HepG2 (cell line): ENCODE data around the gene ZFAND3. TPM values are rescaled to one million over a fixed set of nuclear protein-coding genes. Genes with fewer than 3 reads are reported as not detected.

Source experiments
- ATAC-seq: fragments of 200-7000 bp; cut with Tn5 transposase; 3 replicates; pipeline ENCODE4 v1.9.1; 2020; ENCODE audit warnings: mild to moderate bottlenecking, moderate library complexity
- BruUV-seq: library from RNA; stranded (reverse); fragments of 400-500 nt; replicated peaks from 2 replicates; lab custom pipeline; 2021; lab: Mats Ljungman, UMichigan
- CTCF ChIA-PET: fragments of 300-600 bp; formaldehyde crosslinking; extraction: SDS; loops from one replicate; lab custom pipeline; 2021; ENCODE audit warnings: low total read pairs, inconsistent platforms, low intra/inter-chr PET ratio; lab: Yijun Ruan, JAX
- POLR2A ChIA-PET: fragments of 350-600 bp; sonication (Branson Sonifier 250); formaldehyde crosslinking; loops from one replicate; lab custom pipeline; 2020; ENCODE audit warnings: antibody characterized with exemption, inconsistent platforms; lab: Yijun Ruan, JAX
- DNase-seq: peaks from one replicate; pipeline ENCODE4 v3.0.0-alpha.2; 2015; ENCODE audit warnings: low spot score
- FAIRE-seq: peaks from 3 replicates; lab custom pipeline; 2011; peaks lifted over from hg19 to GRCh38; lab: Jason Lieb, UNC
- H2AFZ ChIP-seq: one replicate; pipeline ENCODE4 v1.6.1; 2011; ENCODE audit warnings: low read length, inconsistent platforms
- H3K27ac ChIP-seq: fragments of 300-600 bp; 3 replicates; pipeline ENCODE4 v1.8.0; 2011; ENCODE audit warnings: mixed run types, mild to moderate bottlenecking, mixed read lengths, low read length, inconsistent platforms; ENCODE audit not compliant: insufficient read depth; ENCODE audit errors: extremely low read length
- H3K27me3 ChIP-seq, 2 experiments: fragments of 200-600 bp in 1 of 2; 2 replicates in 1 of 2; 3 replicates in 1 of 2; pipeline versions ENCODE4 v1.6.0 to v1.8.0; 2011; ENCODE audit warnings: low read length in 2 of 2, mild to moderate bottlenecking in 2 of 2, moderate library complexity in 2 of 2, inconsistent platforms in 1 of 2; ENCODE audit not compliant: insufficient read depth in 2 of 2, control insufficient read depth in 1 of 2
- H3K36me3 ChIP-seq, 2 experiments: fragments of 200-600 bp in 1 of 2; replicated peaks in 1 of 2; 2 replicates in 1 of 2; 3 replicates in 1 of 2; pipeline versions ENCODE4 v1.5.1 to v1.8.0; 2011; ENCODE audit warnings: low read length in 2 of 2, inconsistent platforms in 1 of 2; ENCODE audit not compliant: insufficient read depth in 2 of 2, control insufficient read depth in 1 of 2
- H3K4me1 ChIP-seq: 2 replicates; pipeline ENCODE4 v1.5.1; 2012; ENCODE audit warnings: low read length, inconsistent platforms; ENCODE audit not compliant: insufficient read depth
- H3K4me2 ChIP-seq: 2 replicates; pipeline ENCODE4 v1.6.0; 2011; ENCODE audit warnings: low read depth, low read length, inconsistent platforms
- H3K4me3 ChIP-seq, 3 experiments: fragments of 200-600 bp in 1 of 3; sonication (generic), shearing (Covaris generic) in 1 of 3; replicated peaks in 1 of 3; 2 replicates each; pipeline ENCODE4 v1.5.1; 2011 to 2016; ENCODE audit warnings: low read length in 3 of 3, inconsistent platforms in 2 of 3, low read depth in 2 of 3, mild to moderate bottlenecking in 2 of 3, control low read depth in 1 of 3, mixed read lengths in 1 of 3; ENCODE audit not compliant: insufficient read depth in 1 of 3
- H3K79me2 ChIP-seq: one replicate; pipeline ENCODE4 v1.6.1; 2011; ENCODE audit warnings: low read length, inconsistent platforms; ENCODE audit not compliant: insufficient read depth
- H3K9ac ChIP-seq: 2 replicates; pipeline ENCODE4 v1.6.0; 2011; ENCODE audit warnings: mild to moderate bottlenecking, low read depth, low read length, inconsistent platforms; ENCODE audit not compliant: insufficient read depth
- H3K9me3 ChIP-seq: 2 replicates; pipeline ENCODE4 v1.5.1; 2012; ENCODE audit warnings: mild to moderate bottlenecking, low read length
- H4K20me1 ChIP-seq: 2 replicates; pipeline ENCODE4 v1.6.0; 2011; ENCODE audit warnings: inconsistent platforms, mild to moderate bottlenecking, low read length, moderate library complexity; ENCODE audit not compliant: insufficient read depth
- HNF4A ChIP-seq: sonication (generic); formaldehyde crosslinking; IDR thresholded peaks from 2 replicates; pipeline ENCODE4 v1.4.0; 2020; ENCODE audit warnings: missing genetic modification reagents
- HNF4G ChIP-seq, 2 experiments: sonication (generic) in 1 of 2; formaldehyde crosslinking in 1 of 2; IDR thresholded peaks; 2 replicates each; pipeline versions ENCODE4 v1.4.0 to v1.6.1; 2011 to 2020; ENCODE audit warnings: borderline replicate concordance in 2 of 2, low read depth in 2 of 2, mild to moderate bottlenecking in 2 of 2, low read length in 1 of 2, missing genetic modification reagents in 1 of 2, moderate library complexity in 1 of 2
- HNRNPL ChIP-seq: fragments of 200-400 bp; formaldehyde crosslinking; IDR thresholded peaks from 2 replicates; pipeline ENCODE4 v1.6.1; 2017; ENCODE audit warnings: mild to moderate bottlenecking, low read depth, low read length
- SALL1 ChIP-seq: sonication (generic); formaldehyde crosslinking; IDR thresholded peaks from 2 replicates; pipeline ENCODE4 v1.8.0; 2022; ENCODE audit warnings: mild to moderate bottlenecking, missing genetic modification reagents
- ZIK1 ChIP-seq: sonication (generic); formaldehyde crosslinking; IDR thresholded peaks from 2 replicates; pipeline ENCODE4 v1.5.0; 2020; ENCODE audit warnings: mild to moderate bottlenecking, low read depth, missing genetic modification reagents, borderline replicate concordance
- ZNF883 ChIP-seq: sonication (generic); formaldehyde crosslinking; IDR thresholded peaks from 2 replicates; pipeline ENCODE4 v1.5.1; 2020; ENCODE audit warnings: mild to moderate bottlenecking, missing genetic modification reagents; ENCODE audit errors: not compliant biosample characterization
- ZSCAN25 ChIP-seq: sonication (generic); formaldehyde crosslinking; IDR thresholded peaks from 2 replicates; pipeline ENCODE4 v1.8.0; 2022; ENCODE audit warnings: mild to moderate bottlenecking, missing genetic modification reagents
- WGBS: methylation state at CpG from one replicate; pipeline ENCODE4 v1.1.6; 2017; ENCODE audit warnings: low lambda C conversion rate; 5-methylcytosine and 5-hydroxymethylcytosine counted together
- in situ Hi-C: cut with HindIII; loops from 2 replicates; pipeline ENCODE4 v1.10.0; 2017; ENCODE audit warnings: low pct_unique_long_range_greater_than_20kb; ENCODE audit not compliant: extremely low pct_ligation_motif_present
- intact Hi-C: fragments of 100-400 bp; cut with micrococcal nuclease; formaldehyde crosslinking; loops from one replicate; pipeline ENCODE4 v1.10.0; 2022; ENCODE audit not compliant: unreplicated experiment
- polyA plus RNA-seq, 8 experiments: library from polyadenylated mRNA; depleted of rRNA in 3 of 8; stranded (reverse) in 7 of 8; unstranded in 1 of 8; fragments of >200 nt; fragmentation: Illumina TruSeq in 4 of 8; extraction: Trizol in 4 of 8; gene quantifications; 2 replicates each; pipeline versions ENCODE4 v1.2.1 to v1.2.3, GENCODE V29; 2011 to 2016; ENCODE audit warnings: low read depth in 4 of 8, missing spikeins in 1 of 8, mixed read lengths in 1 of 8; ENCODE audit not compliant: insufficient read depth in 1 of 8
- total RNA-seq, 5 experiments: library from RNA; depleted of rRNA; stranded (reverse); fragments of >200 nt; fragmentation: Illumina TruSeq; extraction: Trizol; gene quantifications; 2 replicates each; pipeline ENCODE4 v1.2.3, GENCODE V29; 2016; ENCODE audit warnings: low read depth in 1 of 5
- TF ChIP-seq, protein P1 (sequence below): sonication (generic); formaldehyde crosslinking; IDR thresholded peaks from 2 replicates; pipeline ENCODE4 v1.4.0; 2020; ENCODE audit warnings: missing genetic modification reagents, mild to moderate bottlenecking, borderline replicate concordance
- TF ChIP-seq, protein P2 (sequence below): sonication (generic); formaldehyde crosslinking; IDR thresholded peaks from 2 replicates; pipeline ENCODE4 v1.5.0; 2020; ENCODE audit warnings: missing genetic modification reagents, mild to moderate bottlenecking, borderline replicate concordance
- TF ChIP-seq, protein P3 (sequence below): sonication (generic); formaldehyde crosslinking; IDR thresholded peaks from 2 replicates; pipeline ENCODE4 v1.5.1; 2020; ENCODE audit warnings: mild to moderate bottlenecking, missing genetic modification reagents, moderate library complexity

Gene ZFAND3
- total and polyA plus RNA-seq, 2 of the 13 experiments (the other 11 are each of a cell fraction or from before 2014, with no cell fraction given), result 16.4 to 17.1 TPM

DNA sequence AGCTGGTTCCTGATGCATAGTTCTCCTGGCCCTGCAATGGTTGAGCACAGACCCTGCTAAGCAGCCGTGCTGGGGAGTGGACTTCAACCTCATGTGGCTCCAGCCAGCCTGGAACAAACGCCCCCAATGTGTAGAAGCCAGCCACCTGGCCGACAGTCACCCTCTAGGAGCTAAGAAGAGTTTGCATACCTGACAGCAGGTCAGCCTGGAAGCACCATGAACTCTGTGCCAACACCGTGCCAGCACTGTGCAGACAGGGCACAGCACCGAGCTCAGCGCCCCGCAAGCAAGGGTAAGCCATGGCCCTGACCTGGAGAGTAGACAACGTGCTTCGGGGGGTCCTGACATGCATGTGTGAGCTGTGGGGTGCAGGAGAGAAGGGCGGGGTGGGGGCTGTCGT, 356.3 kb downstream of the ZFAND3 start:
- no peak overlapping the region for H3K4me2 ChIP-seq
- H4K20me1 ChIP-seq, result no peaks in the 10 kb centered on the region
- peaks cover 60% of the 10 kb centered on the region for H3K4me1 ChIP-seq
- H3K4me3 ChIP-seq, result no peak overlapping the region
- no TSS peak for BruUV-seq
- H2AFZ ChIP-seq, result no peak overlapping the region
- H3K36me3 ChIP-seq, result no peaks in the 10 kb centered on the region
- H3K27ac ChIP-seq, result no peak overlapping the region
- FAIRE-seq (peak; percentile 21), DNase-seq (peak; percentile 50), ATAC-seq (peak; percentile 41)
- in situ Hi-C loops (no loop called here), intact Hi-C loops (loop anchor here (10.0 kb wide), 1 partner anchor 319 kb away; no protein-coding TSS in a partner anchor)
- TF ChIP-seq HNF4G (IDR thresholded peaks at IDR 0.05; ENCODE audit: borderline replicate concordance, low read depth, low read length) (0 out of 2 replicates have a peak, but pooled peaks have one; percentile 12), HNF4G (CRISPR knock-in tag; IDR thresholded peaks at IDR 0.05; ENCODE audit: borderline replicate concordance, low read depth) (no peak), ZIK1 (CRISPR knock-in tag) (no peak), HNRNPL (peak; percentile 67; the same call in 1 of the 2 replicates), HNF4A (CRISPR knock-in tag) (peak; percentile 50), SALL1 (peak; percentile 11; the same call in 1 of the 2 replicates), ZSCAN25 (CRISPR knock-in tag) (peak; percentile 34; the same call in 1 of the 2 replicates), ZNF883 (CRISPR knock-in tag) (peak; percentile 45)
- TF ChIP-seq, protein P1, sequence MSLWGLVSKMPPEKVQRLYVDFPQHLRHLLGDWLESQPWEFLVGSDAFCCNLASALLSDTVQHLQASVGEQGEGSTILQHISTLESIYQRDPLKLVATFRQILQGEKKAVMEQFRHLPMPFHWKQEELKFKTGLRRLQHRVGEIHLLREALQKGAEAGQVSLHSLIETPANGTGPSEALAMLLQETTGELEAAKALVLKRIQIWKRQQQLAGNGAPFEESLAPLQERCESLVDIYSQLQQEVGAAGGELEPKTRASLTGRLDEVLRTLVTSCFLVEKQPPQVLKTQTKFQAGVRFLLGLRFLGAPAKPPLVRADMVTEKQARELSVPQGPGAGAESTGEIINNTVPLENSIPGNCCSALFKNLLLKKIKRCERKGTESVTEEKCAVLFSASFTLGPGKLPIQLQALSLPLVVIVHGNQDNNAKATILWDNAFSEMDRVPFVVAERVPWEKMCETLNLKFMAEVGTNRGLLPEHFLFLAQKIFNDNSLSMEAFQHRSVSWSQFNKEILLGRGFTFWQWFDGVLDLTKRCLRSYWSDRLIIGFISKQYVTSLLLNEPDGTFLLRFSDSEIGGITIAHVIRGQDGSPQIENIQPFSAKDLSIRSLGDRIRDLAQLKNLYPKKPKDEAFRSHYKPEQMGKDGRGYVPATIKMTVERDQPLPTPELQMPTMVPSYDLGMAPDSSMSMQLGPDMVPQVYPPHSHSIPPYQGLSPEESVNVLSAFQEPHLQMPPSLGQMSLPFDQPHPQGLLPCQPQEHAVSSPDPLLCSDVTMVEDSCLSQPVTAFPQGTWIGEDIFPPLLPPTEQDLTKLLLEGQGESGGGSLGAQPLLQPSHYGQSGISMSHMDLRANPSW (CRISPR knock-in tag), result no peak
- TF ChIP-seq, protein P2, sequence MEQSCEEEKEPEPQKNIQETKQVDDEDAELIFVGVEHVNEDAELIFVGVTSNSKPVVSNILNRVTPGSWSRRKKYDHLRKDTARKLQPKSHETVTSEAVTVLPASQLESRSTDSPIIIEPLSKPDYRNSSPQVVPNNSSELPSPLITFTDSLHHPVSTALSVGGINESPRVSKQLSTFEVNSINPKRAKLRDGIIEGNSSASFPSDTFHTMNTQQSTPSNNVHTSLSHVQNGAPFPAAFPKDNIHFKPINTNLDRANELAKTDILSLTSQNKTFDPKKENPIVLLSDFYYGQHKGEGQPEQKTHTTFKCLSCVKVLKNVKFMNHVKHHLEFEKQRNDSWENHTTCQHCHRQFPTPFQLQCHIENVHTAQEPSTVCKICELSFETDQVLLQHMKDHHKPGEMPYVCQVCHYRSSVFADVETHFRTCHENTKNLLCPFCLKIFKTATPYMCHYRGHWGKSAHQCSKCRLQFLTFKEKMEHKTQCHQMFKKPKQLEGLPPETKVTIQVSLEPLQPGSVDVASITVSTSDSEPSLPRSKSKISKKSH (CRISPR knock-in tag), result 0 out of 2 replicates have a peak, but pooled peaks have one; percentile 25
- TF ChIP-seq, protein P3, sequence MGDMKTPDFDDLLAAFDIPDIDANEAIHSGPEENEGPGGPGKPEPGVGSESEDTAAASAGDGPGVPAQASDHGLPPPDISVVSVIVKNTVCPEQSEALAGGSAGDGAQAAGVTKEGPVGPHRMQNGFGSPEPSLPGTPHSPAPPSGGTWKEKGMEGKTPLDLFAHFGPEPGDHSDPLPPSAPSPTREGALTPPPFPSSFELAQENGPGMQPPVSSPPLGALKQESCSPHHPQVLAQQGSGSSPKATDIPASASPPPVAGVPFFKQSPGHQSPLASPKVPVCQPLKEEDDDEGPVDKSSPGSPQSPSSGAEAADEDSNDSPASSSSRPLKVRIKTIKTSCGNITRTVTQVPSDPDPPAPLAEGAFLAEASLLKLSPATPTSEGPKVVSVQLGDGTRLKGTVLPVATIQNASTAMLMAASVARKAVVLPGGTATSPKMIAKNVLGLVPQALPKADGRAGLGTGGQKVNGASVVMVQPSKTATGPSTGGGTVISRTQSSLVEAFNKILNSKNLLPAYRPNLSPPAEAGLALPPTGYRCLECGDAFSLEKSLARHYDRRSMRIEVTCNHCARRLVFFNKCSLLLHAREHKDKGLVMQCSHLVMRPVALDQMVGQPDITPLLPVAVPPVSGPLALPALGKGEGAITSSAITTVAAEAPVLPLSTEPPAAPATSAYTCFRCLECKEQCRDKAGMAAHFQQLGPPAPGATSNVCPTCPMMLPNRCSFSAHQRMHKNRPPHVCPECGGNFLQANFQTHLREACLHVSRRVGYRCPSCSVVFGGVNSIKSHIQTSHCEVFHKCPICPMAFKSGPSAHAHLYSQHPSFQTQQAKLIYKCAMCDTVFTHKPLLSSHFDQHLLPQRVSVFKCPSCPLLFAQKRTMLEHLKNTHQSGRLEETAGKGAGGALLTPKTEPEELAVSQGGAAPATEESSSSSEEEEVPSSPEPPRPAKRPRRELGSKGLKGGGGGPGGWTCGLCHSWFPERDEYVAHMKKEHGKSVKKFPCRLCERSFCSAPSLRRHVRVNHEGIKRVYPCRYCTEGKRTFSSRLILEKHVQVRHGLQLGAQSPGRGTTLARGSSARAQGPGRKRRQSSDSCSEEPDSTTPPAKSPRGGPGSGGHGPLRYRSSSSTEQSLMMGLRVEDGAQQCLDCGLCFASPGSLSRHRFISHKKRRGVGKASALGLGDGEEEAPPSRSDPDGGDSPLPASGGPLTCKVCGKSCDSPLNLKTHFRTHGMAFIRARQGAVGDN (CRISPR knock-in tag), result peak; percentile 42; the same call in 1 of the 2 replicates
- no peaks in the 10 kb centered on the region for H3K79me2 ChIP-seq
- ChIA-PET POLR2A (interaction anchor here (1.5 kb wide), 1 partner anchor 12 kb away, joined by 3 read pairs; no protein-coding TSS in a partner anchor), CTCF (no interaction called here)
- no peak overlapping the region for H3K9ac ChIP-seq
- no peaks in the 10 kb centered on the region for H3K9me3 ChIP-seq
- WGBS, result 83% methylated on average over 7 of the region's 11 CpGs
- no peaks in the 10 kb centered on the region for H3K27me3 ChIP-seq
